GM12875 (cell line): Measurements from ENCODE around the gene SCYL1.

Source experiments
- H3K4me3 ChIP-seq: one replicate; pipeline ENCODE4 v1.5.1; 2011; ENCODE audit warnings: low read depth, low read length, control low read depth
- CTCF ChIP-seq: IDR thresholded peaks from 2 replicates; pipeline ENCODE4 v1.5.1; 2011; ENCODE audit warnings: low read depth, mild to moderate bottlenecking, control low read depth, inconsistent platforms, low read length, moderate library complexity, borderline replicate concordance; ENCODE audit not compliant: insufficient read depth

Gene SCYL1

GRCh38 chr11:65569164-65569972, 44.5 kb downstream of the SCYL1 start:
- TF ChIP-seq CTCF = no peak
- H3K4me3 ChIP-seq = peak overlapping the region; percentile 100

DNA sequence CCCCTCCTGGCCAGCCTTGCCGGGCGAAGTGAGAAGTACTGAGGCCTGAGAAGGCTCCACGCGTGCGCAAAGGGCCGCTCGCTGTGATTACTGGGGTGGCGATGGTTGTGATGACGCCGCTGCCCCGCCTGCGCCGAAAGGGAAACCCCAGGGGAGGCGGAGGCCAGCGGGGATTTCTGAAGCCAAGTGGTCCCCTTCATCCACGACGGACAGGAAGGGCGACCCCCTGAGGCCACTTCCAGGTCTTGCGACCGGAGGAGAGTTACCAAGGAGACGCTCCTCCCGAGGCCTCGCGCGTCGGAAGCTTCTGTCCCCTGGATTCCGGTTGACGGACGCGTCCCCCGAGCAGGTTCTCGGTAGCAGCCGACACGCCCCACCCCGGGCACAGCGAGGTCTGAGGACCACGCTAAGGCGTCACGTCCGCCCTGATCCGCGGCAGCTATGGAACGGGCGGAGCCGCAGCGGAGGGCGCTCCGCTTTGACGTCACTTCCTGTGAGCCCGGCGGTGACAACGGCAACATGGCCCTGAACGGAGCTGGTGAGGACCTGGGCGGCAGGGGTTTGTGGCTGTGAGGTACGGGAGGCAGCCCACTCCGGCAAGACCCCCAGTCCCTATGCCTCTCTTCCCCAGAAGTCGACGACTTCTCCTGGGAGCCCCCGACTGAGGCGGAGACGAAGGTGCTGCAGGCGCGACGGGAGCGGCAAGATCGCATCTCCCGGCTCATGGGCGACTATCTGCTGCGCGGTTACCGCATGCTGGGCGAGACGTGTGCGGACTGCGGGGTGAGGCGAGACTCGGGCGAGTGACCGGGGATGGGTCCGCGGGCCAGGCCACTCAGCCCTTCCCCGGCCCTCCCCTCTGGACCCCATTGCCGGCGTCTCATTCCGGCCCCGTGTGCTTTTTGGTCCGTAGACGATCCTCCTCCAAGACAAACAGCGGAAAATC, 45.4 kb downstream of the SCYL1 start, which contains the start of gene ZNRD2:
Gene ZNRD2 (plus strand): TSS at position 505 of the 946 bp plus-strand sequence. CDS start 15 bp downstream, at position 520.
- peak within 1 kb of the TSS; percentile 100 for H3K4me3 ChIP-seq
- TF ChIP-seq CTCF = peak; percentile 65

- TF ChIP-seq CTCF = no peak
- H3K4me3 ChIP-seq = peak overlapping the region; percentile 100
Observed at GRCh38 chr11:65571420-65571819, 46.5 kb downstream of the SCYL1 start.

DNA sequence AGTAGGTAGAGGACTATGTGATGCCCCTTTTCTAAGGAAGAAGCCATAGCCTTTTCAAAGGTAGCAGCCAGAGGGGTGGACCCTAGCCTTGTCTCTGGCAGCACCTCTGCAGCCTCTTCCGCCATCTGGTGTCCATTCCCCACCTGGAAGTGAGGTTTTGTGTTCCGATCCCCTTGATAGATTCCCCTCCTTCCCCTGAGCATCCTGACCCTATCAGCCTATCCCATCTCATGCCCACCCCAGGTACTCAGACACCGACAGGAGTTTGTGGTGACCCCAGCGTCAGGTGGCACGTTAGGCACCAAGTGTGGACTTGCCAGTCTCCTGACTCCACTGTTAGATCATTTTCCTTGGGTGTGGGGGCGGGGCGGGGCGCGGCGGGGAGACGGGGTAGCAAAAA, 47.1 kb downstream of the SCYL1 start:
- TF ChIP-seq CTCF = peak; percentile 26; the same call in 1 of the 2 replicates
- peak overlapping the region; percentile 100 for H3K4me3 ChIP-seq

DNA sequence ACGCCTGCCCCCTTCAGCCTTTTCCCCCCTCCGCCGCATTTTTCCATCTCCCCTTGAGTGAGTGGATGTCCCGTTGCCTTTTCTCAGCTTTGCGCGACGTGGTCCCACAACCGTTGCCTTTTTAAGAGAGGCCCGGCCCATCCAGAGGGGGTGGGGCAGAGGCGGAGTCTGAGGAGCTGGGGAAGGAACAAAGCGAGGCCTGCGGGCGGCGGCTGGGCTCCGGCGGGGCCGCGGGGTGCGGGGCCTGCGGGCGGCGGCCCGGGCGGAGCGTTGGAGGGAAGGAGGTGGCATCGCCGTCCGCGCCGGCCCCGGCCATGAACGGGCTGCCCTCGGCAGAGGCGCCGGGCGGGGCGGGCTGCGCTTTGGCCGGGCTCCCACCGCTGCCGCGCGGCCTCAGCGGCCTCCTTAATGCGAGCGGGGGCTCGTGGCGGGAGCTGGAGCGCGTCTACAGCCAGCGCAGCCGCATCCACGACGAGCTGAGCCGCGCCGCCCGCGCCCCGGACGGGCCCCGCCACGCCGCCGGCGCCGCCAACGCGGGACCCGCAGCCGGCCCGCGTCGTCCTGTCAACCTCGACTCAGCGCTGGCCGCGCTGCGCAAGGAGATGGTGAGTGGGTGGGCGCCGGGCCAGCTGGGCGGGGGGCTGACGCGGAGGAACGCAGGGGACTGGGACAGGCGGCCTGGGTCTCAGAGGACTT, 47.6 kb downstream of the SCYL1 start, which contains the start of gene FAM89B:
Gene FAM89B (plus strand): TSS at position 183 of the 696 bp plus-strand sequence. CDS start 132 bp downstream, at position 315.
- no peak for TF ChIP-seq CTCF
- peak within 1 kb of the TSS; percentile 100 for H3K4me3 ChIP-seq

- H3K4me3 ChIP-seq = peak overlapping the region; percentile 100
- no peak for TF ChIP-seq CTCF
Observed at GRCh38 chr11:65573391-65574079, 48.7 kb downstream of the SCYL1 start.
